HG03196 (cell line): ENCODE measurements around the gene MYLK.

Source experiments
- ATAC-seq: cut with Tn5 transposase; IDR thresholded peaks from one replicate; pipeline ENCODE4 v1.9.1; 2021; ENCODE audit not compliant: unreplicated experiment

MYLK gene

GRCh38 chr3:123776071-123776782 is 107.9 kb downstream of the MYLK start:
- ATAC-seq: no peak

GRCh38 chr3:123774474-123774873 is 109.7 kb downstream of the MYLK start:
- ATAC-seq: no peak

GRCh38 chr3:123773681-123774431 is 110.3 kb downstream of the MYLK start:
- no peak for ATAC-seq

DNA sequence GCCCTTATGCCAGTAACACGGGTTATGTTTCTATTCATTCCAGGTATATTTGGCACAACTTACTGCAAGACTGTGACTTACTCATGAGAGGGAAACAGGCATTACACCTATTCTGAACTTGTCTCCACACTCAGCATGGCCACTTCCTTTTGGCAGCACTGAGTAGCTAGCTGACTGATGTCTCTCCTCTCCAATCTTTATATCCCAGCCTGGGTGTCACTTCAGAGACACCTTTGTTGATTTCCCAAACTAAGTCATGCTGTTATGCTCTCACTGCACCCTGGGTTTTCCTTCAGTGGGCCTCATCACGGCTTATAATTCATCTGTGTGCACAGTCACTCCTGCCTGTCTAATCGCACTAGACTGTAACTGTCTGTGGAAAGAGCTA is 114.8 kb downstream of the MYLK start:
- ATAC-seq: no peak

DNA sequence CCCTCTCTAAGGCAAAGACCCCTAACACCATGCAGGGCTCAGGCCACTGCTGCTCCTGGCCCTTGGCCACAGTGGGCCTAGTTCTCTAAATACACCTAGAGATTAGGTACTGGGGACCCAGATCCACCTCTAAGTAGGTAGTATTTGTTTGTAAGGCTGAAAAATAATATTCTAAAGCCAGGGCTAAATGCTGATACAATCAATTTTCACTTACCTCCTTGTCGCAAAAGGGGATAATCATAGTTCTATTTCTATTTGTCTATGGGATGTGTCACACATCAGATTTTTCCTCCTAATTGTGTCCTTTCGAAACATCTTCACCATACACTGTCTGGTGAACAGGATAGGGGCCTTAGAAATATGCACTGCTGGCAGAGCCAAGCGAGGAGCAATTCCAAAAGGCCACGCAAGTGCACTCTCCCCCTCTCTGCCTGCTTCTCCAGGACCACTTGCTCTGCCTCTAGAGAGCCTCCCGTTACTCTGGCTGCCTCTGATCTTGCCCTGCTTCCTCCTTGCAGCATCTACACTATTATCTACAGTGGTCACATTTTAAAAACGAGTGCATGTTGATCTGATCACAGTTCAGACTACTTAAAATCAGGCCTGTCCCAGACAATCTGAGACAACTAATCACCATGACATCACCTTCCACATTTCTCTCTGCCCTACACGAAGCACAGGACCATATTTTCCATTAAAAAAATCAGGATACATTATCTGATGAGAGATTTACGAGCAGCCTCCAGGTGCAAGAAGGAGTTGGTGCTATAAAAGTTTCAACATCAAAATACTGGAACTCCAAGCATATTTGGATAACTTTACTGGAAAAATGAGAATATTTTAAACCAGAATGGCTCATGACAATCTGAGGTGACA is 115.4 kb downstream of the MYLK start:
- ATAC-seq: no peak

DNA sequence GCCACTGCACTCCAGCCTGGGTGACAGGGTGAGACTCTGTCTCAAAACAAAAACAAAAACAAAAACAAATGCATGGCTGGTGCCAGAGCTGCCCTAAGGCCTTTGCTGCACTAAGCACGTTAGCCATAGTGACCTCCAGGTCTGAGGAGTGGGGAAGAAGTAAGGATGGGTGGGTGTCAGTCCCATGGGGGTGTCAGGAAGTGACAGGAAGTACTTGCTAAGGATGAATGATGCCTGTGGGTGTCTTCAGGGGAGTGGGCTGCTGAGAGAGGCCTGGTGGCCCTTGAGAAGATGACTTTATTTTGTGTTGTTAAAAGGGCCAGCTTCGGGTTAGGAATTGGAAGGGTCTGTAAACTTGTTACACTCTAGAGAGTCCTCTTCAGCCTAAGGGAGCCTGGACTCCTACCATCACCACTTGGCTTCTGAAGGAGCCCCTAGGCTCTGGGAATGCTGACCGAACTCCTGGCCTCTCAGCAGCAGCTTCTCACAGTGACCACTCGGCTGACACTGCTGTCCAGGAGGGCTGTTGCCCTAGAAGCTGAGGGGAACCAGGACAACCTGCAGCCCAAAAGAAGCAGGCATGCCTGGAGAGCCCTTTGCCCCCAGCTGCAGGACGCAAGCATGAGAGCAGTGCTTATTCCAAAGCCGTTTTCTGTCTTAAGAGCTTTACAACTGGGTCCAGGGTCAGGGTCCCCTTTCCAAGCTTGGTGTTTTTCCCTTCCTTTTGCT is 116.4 kb downstream of the MYLK start:
- no peak for ATAC-seq

DNA sequence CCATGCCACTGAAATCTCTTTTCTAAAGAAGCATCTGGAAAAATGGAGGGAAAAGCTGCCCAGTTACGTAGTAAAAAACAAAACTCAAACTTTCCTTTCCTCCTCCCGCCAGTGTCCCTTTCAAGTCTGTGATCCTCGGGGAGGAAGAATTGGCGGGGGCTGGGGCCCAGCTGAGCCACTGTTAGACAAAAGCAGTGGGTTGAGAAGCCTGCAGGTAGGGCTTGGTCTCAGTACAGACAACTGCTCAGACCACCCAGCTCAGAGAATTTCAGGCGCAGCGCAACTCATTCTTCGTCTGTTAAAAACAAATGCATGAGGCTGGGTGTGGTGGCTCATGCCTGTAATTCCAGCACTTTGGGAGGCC is 117.1 kb downstream of the MYLK start:
- no peak for ATAC-seq

- no peak for ATAC-seq
Observed at GRCh38 chr3:123766193-123767008, 117.7 kb downstream of the MYLK start.

DNA sequence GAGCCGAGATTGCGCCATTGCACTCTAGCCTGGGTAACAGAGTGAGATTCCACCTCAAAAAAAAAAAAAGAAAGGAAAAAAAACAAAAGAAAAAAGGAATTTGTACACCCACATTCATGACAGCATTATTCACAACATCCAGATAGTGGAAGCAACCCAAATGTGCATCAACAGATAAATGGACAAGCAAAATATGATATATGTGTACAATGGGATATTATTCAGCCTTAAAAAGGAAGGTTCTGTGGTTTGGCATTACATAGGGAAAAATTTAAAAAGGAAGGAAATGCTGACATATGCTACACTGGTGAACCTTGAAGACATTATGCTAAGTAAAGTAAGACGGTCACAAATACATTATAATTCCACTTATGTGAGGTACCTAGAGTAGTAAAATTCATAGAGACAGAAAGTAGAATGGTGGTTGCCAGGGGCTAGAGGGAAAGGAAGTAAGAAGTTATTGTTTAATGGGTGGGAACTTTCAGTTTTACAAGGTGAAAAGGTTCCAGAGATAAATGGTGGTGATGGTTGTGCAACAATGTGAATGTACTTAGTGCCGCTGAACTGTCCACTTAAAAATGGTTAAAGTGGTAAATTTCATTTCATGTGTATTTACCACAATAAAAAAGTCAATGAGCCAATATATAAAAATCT is 118.5 kb downstream of the MYLK start:
- ATAC-seq: no peak

DNA sequence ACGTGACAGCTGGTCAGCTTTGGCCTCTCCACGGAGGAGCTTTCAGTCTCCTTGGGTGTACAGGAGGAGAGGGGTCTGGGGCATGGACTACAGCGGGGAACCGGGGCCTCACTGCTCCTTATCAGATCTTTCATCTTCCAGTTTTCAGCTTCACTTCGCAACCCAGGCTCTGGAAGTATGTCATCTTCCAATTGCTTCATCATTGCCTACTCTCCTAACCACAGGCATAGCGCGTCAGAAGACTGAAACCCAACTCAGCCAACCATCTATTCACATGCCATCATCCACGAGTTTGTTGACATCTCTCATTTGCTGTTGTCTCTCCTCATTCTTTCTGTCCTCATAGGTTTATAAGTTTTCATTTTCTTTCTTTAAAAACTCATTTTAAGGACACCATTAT is 119.5 kb downstream of the MYLK start:
- no peak for ATAC-seq

DNA sequence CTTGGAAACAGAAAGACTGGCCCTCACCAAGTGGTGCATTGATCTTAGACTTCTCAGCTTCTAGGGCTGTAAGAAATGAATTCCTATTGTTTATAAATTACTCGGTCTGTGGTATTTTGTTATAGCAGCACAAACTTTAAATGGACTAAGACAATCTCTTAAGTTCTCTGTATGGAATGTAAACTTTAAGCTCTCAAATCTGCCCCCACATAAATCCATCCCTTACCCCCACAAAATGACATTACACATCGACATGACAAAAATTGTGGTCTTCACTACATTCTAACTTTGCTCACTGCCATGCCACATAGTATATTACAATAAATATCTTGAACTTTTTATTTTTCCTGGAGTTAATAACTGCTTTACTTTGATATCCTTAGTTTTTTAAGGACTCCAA is 121.3 kb downstream of the MYLK start:
- no peak for ATAC-seq

DNA sequence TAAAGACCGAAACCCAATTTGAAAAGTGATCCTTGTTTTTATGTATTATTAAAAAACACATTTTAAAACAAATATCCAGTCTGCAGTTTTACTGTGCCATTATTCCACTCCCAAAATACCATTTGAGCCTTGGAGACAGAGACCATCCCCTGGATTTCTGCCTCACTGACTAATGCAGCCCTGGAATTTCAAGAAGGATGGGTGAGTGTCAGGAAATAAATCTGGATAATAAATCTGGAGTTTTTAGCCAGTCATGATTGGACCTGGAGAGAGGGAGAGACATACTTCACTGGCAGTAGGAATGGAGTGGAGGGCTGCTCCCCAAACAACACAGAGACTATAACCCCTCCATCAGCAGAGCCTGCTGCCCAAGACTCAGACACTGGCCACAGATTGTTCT is 123.3 kb downstream of the MYLK start:
- no peak for ATAC-seq

- ATAC-seq: no peak
Observed at GRCh38 chr3:123759871-123760270, 124.3 kb downstream of the MYLK start.

DNA sequence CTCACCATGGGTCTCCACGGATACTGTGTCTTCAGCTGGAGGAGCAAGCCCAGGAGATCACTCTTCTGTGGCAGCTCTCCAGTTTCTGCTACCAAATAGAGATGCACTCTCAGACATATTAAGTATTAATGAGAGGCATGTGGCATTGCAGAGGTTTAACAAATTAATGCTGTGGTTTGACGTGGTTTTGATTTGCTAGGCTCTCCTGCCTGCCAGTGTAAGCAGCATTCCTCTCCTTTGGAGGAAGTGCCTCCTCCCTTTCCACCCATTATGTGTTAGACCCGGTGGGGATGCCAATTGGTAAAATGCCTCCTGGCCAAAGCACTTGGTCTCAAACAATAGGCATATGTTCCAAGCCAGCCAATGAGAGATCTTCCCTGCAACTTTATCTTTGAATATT is 124.8 kb downstream of the MYLK start:
- no peak for ATAC-seq

GRCh38 chr3:123758081-123758564 is 126.0 kb downstream of the MYLK start:
- no peak for ATAC-seq

DNA sequence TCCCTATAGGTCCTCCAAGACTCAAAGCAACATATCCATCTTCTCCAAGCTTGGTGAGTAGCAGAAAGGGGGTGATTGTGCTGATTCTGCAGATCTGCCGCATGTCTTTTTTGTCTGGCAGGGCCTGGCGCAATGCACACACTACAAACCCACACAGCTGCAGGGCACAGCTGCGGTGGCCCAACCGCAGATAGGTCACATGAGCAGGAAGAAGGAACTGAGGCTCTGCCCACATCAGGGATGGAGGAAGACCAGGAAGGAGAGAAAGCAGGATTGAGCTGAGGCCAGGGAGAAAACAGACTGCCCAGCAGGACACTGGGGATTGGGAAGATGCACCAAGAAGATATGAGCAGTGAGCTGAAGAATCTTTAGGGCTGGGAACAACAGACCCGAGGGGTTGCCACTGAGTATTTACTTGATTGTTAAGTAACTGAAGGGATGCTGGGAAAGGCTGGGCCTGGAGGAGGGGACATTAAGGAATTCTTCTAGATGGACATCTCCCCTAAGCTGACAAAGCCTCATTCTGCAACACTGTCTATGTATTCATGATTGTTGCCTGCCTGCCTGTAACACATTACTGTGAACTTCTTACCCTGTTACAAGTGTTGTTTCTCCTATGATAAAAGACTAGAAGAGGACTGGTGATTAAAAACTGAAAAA is 126.7 kb downstream of the MYLK start:
- ATAC-seq: no peak

- ATAC-seq: no peak
Observed at GRCh38 chr3:123755501-123755900, 128.6 kb downstream of the MYLK start.

GRCh38 chr3:123755085-123755484 is 129.0 kb downstream of the MYLK start:
- no peak for ATAC-seq

GRCh38 chr3:123753286-123753685 is 130.8 kb downstream of the MYLK start:
- no peak for ATAC-seq
